Right lobe of liver (tissue), 6 donors: ENCODE results near the gene PPP6R3. TPM values are rescaled to one million over a fixed set of nuclear protein-coding genes. Genes with fewer than 3 reads are reported as not detected.
"Not testable (repeated sequence)": the region's sequence is repeated elsewhere in the genome, so short reads cannot be mapped to it uniquely, and the experiment has no call there.

ENCODE experiments used
- ATAC-seq, 4 donors: fragments of 200-7000 bp; cut with Tn5 transposase; one replicate each; pipeline ENCODE4 v1.9.1; 2020; ENCODE audit warnings: mild to moderate bottlenecking in 4 of 4, moderate library complexity in 4 of 4
- DNase-seq, 3 donors: peaks; one replicate each; pipeline ENCODE4 v3.0.0-alpha.2; 2020
- H3K27ac ChIP-seq, 3 donors: fragments of 200-600 bp; one replicate each; pipeline ENCODE4 v1.8.0; 2022
- H3K27me3 ChIP-seq, 2 donors: fragments of 200-600 bp; one replicate each; pipeline ENCODE4 v1.8.0; 2022
- H3K36me3 ChIP-seq, 4 donors: fragments of 200-600 bp; sonication (generic) in 1 of 4; one replicate each; pipeline versions ENCODE4 v1.5.1 to v1.8.0; 2017 to 2022; ENCODE audit warnings: control low read depth in 1 of 4
- H3K4me1 ChIP-seq, 4 donors: fragments of 200-600 bp; sonication (generic) in 1 of 4; one replicate each; pipeline versions ENCODE4 v1.5.1 to v1.8.0; 2017 to 2022; ENCODE audit warnings: control low read depth in 1 of 4
- H3K4me3 ChIP-seq, 3 donors: fragments of 200-600 bp; one replicate each; pipeline ENCODE4 v1.8.0; 2022
- H3K9me3 ChIP-seq, 4 donors: fragments of 200-600 bp; sonication (generic) in 1 of 4; one replicate each; pipeline versions ENCODE4 v1.5.1 to v1.8.0; 2017 to 2022; ENCODE audit warnings: control low read depth in 1 of 4
- POLR2A ChIP-seq: fragments of 450-650 bp; IDR thresholded peaks from one replicate; pipeline ENCODE4 v1.6.1; 2017; ENCODE audit warnings: antibody characterized with exemption, mild to moderate bottlenecking
- WGBS: methylation state at CpG from one replicate; pipeline ENCODE4 v1.1.6; 2018; ENCODE audit warnings: low coverage, low lambda C conversion rate; ENCODE audit not compliant: insufficient coverage; ENCODE audit errors: missing lambda C conversion rate; 5-methylcytosine and 5-hydroxymethylcytosine counted together
- intact Hi-C, 2 donors: fragments of 100-400 bp; cut with DNase I; formaldehyde crosslinking; loops; one replicate each; pipeline versions ENCODE4 v1.11.2 to v1.14.1; 2022
- total RNA-seq, 6 experiments: library from RNA; depleted of rRNA in 2 of 6; stranded (reverse); fragments of >200 nt in 2 of 6; fragmentation: NEBNext Ultra II Directional in 3 of 6; extraction: Animal tissue kit (Norgen Biotek cat#: 25700) in 3 of 6; gene quantifications; one replicate each; pipeline versions ENCODE4 v1.1.0 to v1.2.4, GENCODE V29; 2016 to 2023
- TF ChIP-seq, protein P1 (sequence below), 4 donors: fragments of 200-600 bp in 3 of 4; fragments of 450-650 bp in 1 of 4; IDR thresholded peaks; one replicate each; pipeline versions ENCODE4 v1.5.1 to v1.8.0; 2016 to 2022; ENCODE audit warnings: antibody characterized with exemption in 4 of 4, mild to moderate bottlenecking in 2 of 4
- donor health status: DM: no; HTN: yes; CAD: no.
- donor health status: DM: no; HTN: no; CAD: no.
- donor health status: DM: no; HTN: no; CAD: no.
- donor health status: DM: no; HTN: yes; CAD: no.
- donor health status: DM: no; HTN: yes; CAD: no.

PPP6R3 gene
- total RNA-seq, 6 experiments from 2014 or later = 35.8 to 48.3 (median 39.2) TPM

DNA sequence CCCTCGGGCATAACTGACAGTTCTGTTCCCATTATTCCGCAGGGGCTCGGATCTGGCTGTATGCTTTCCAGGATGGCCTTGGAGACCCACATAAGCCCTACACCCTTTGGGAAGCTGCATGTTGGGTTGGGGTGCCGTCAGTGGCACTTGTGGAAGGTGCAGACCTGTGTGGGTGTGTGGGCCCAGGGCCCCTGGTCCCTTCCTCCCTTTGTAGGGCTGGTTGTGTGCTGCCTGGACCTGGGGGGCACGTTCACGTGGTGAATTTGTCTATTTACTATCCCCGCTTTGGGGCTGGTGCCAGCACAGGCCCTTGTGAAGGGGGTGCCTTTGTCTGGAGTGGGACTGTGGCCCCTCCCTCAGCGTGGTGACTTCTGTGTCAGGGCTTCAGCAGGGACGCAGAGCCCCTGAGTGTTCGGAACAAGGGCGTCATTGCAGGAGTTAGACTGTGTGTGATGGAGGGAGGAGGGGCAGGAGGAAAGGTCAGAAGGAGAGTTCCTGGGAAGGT is 15.0 kb upstream of the PPP6R3 start:
- no peak for ATAC-seq
- WGBS = 77% methylated on average over 3 of the region's 11 CpGs
- Histone ChIP-seq H3K9me3 (no peaks in the 10 kb centered on the region), H3K27ac (no peak overlapping the region), H3K4me3 (no peak overlapping the region), H3K27me3 (no peaks in the 10 kb centered on the region), H3K36me3 (peaks cover 0 to 47% (median 20%) of the 10 kb centered on the region in 4 donors), H3K4me1 (no peaks in the 10 kb centered on the region)
- intact Hi-C loops = loop anchor here in 1 of 2 donors (10.0 kb wide), 1 partner anchor 191 kb away; no protein-coding TSS in a partner anchor
- TF ChIP-seq, protein P1, sequence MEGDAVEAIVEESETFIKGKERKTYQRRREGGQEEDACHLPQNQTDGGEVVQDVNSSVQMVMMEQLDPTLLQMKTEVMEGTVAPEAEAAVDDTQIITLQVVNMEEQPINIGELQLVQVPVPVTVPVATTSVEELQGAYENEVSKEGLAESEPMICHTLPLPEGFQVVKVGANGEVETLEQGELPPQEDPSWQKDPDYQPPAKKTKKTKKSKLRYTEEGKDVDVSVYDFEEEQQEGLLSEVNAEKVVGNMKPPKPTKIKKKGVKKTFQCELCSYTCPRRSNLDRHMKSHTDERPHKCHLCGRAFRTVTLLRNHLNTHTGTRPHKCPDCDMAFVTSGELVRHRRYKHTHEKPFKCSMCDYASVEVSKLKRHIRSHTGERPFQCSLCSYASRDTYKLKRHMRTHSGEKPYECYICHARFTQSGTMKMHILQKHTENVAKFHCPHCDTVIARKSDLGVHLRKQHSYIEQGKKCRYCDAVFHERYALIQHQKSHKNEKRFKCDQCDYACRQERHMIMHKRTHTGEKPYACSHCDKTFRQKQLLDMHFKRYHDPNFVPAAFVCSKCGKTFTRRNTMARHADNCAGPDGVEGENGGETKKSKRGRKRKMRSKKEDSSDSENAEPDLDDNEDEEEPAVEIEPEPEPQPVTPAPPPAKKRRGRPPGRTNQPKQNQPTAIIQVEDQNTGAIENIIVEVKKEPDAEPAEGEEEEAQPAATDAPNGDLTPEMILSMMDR (IDR thresholded peaks at IDR 0.05) = no peak
- TF ChIP-seq POLR2A = no peak
- no peak for DNase-seq

DNA sequence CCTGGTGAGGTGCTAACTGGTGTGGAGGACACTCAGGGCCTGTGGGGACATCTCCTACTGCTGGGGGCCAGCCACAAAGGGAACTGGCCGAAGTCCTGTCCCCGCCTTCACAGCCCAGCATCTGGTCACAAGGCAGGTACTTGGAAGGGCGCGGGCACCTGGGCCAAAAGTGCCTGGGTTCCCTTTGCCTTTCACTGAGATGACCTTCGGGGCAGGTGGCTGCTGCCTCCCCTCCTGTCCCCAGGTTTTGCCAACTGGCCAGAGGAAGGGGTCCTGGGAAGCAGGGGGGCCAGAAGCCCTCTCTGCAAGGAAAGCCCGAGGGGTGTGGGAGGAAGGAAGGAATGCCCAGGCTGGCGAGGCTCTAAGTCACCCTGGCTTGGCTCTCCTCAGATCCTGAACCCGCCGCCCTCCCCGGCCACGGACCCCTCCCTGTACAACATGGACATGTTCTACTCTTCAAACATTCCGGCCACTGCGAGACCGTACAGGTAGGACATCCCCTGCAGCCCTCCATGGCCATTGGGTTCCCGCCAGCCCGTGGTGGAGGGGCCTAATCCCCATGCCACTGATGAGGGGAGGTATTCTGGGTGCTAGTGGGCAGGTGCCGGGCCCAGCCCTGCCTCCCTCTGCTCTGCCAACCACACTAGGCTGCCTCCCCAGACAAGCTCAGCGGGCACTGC is 14.4 kb upstream of the PPP6R3 start:
- ATAC-seq = peak in 3 of 4 donors; percentile 3 to 10 (median 8)
- WGBS = no CpG with 5 or more reads among the region's 18 CpGs
- Histone ChIP-seq H3K4me3 (no peak overlapping the region), H3K27me3 (no peaks in the 10 kb centered on the region), H3K4me1 (no peaks in the 10 kb centered on the region), H3K27ac (no peak overlapping the region), H3K9me3 (no peaks in the 10 kb centered on the region), H3K36me3 (peaks cover 0 to 42% (median 16%) of the 10 kb centered on the region in 4 donors)
- TF ChIP-seq, protein P1 (IDR thresholded peaks at IDR 0.05) = no peak
- DNase-seq = no peak
- intact Hi-C loops = loop anchor here in 1 of 2 donors (10.0 kb wide), 1 partner anchor 191 kb away; no protein-coding TSS in a partner anchor

DNA sequence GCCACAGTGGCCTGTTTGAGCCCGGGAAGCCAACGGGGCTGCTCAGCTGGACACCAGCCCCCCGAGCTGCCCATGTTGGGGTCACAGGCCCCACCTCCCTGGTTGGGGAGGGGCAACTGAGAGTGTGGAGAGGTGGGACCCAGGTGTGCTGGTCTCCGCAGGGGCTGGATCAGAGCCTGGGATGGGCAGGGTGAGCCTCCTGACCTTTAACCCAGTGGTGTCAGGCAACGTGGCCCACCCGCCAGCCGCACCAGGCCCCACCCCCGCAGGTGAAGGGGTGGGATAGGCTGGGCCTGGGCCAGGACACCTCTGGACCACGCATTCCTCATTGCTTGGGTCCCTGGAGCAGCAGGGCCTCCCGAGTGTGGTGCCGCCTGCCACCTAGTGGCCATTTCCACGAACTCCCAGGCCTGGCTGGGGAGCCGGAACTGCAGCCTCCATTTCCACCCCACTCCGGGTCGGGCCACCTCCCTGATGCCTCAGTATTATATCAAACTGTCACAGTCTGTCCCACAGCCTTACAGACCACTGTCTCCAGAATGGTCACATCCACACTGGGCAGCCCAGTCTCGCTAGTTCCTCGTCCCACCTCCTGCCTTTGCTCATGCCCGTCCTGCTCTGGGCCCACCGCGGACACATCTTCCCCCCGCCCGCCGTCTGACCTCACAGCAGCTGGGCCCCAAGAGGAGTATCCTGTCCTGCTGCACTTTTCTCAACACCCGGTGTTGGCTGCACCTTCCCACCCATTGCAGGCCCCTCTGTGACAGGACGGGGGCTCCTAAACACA is 13.3 kb upstream of the PPP6R3 start:
- ATAC-seq (peak; percentile 83 to 92 (median 86)), DNase-seq (peak; percentile 76 to 86 (median 81))
- Histone ChIP-seq H3K27ac (no peak overlapping the region), H3K9me3 (no peaks in the 10 kb centered on the region), H3K36me3 (peaks cover 0 to 33% (median 10%) of the 10 kb centered on the region in 4 donors), H3K27me3 (no peaks in the 10 kb centered on the region), H3K4me3 (no peak overlapping the region), H3K4me1 (no peaks in the 10 kb centered on the region)
- intact Hi-C loops = loop anchor here in 1 of 2 donors (10.0 kb wide), 1 partner anchor 192 kb away; no protein-coding TSS in a partner anchor
- TF ChIP-seq POLR2A = no peak
- TF ChIP-seq, protein P1 (IDR thresholded peaks at IDR 0.05) = peak; percentile 91 to 97 (median 92)
- WGBS = 64% methylated on average over 11 of the region's 25 CpGs

DNA sequence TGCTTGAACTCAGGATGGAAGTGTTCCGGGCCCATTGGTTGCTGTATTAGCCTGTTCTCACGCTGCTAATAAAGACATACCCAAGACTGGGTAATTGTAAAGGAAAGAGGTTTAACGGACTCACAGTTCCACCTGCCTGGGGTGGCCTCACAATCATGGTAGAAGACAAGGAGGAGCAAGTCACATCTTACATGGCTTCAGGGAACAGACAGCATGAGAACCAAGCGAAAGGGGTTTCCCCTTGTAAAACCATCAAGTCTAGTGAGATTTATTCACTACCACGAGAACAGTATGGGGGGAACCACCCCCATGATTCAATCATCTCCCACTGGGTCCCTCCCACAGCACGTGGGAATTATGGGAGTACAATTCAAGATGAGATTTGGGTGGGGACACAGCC is 12.6 kb upstream of the PPP6R3 start:
- WGBS = 63% methylated on average over 4 of the region's 6 CpGs
- H3K4me3 ChIP-seq, H3K9me3 ChIP-seq, H3K4me1 ChIP-seq, H3K27ac ChIP-seq, ATAC-seq, H3K27me3 ChIP-seq: not testable (repeated sequence)
- DNase-seq = peak in 1 of 3 donors; percentile 15
- intact Hi-C loops = loop anchor here in 1 of 2 donors (10.0 kb wide), 1 partner anchor 193 kb away; no protein-coding TSS in a partner anchor
- H3K36me3 ChIP-seq = peaks cover 0 to 26% (median 6%) of the 10 kb centered on the region in 4 donors
